Measurements from ENCODE around the gene LVRN. TPM values are rescaled to one million over a fixed set of nuclear protein-coding genes. Genes with fewer than 3 reads are reported as not detected.

LVRN gene
- total and polyA plus RNA-seq, 2 of the 4 experiments (the other 2 are of a cell fraction), result 0.10 to 0.18 TPM

DNA sequence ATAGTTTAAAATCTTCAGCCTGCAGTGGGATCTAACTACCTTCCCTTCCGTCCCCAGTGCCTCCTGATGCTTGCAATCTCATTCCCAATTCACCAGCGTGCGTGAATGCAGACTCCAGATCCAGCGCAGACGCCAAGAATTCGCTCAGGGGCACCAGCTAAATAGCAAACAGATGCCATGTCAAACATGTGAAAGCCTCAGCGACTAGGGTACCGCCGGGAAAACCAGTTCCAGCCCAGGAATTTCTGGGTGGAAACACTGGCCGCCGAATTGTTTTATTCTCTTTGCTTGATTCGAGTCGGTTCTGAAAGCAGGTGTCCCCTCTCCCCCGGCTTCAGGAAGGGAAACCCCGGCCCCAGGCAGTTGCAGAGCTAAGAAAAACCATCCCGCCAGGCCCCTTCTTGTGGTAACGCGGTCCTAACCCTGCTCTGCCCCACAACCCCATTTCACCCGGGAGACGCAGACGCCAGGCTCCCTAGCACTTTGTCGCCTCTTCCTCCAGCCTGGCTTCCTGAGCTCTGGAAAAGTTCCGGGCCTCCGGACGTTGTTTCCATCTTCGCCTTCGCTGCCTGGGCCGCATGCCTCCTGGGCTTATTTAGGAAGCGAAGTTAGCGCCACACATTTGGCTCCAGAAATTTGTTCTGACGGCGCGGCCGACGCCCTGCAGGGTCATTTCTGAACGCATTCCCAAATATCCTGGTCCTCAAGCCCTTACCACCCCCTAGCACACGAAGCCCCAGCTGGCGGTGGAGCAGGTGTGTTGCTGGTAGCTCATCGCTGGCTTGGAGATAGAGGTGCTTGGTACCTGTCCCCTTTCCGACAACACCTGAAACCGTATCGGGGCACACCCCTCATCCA is 665 bp upstream of the LVRN start:
- Histone ChIP-seq H2AFZ (replicated peaks; ENCODE audit: low read length, poor library complexity) (peak overlapping the region; percentile 91), H3K9me3 (ENCODE audit: control insufficient read depth, insufficient read depth, low read length) (peaks cover 9% of the 10 kb centered on the region; the same call in 1 of the 2 replicates), H3K4ac (ENCODE audit: low read depth, low read length) (no peak overlapping the region), H4K91ac (ENCODE audit: insufficient read depth, low read depth, low read length) (no peak overlapping the region), H3K9me1 (ENCODE audit: insufficient read depth, low read length) (0 out of 2 replicates have a peak, but pooled peaks cover 3% of the 10 kb centered on the region), H3K14ac (replicated peaks; ENCODE audit: low read depth, low read length) (no peak overlapping the region), H3K18ac (ENCODE audit: low read depth, low read length) (no peak overlapping the region), H4K5ac (ENCODE audit: low read depth, low read length) (no peak overlapping the region), H4K20me1 (ENCODE audit: insufficient read depth, low read length) (no peaks in the 10 kb centered on the region), H3K27ac (ENCODE audit: insufficient read depth, low read length) (no peak overlapping the region), H2BK20ac (ENCODE audit: low read depth, low read length) (no peak overlapping the region), H3K79me1 (ENCODE audit: low read depth in 1 of 2, low read length in 2 of 2) (no peaks in the 10 kb centered on the region), H4K8ac (ENCODE audit: low read depth in 2 of 2, low read length in 2 of 2) (no peak overlapping the region), H2BK5ac (ENCODE audit: low read depth, low read length, poor library complexity, severe bottlenecking) (no peak overlapping the region), H3K4me2 (ENCODE audit: low read depth, low read length) (peak overlapping the region; percentile 13; the same call in 1 of the 2 replicates), H3K23ac (ENCODE audit: low read depth, low read length) (peak overlapping the region; percentile 66; the same call in 1 of the 2 replicates), H2BK15ac (ENCODE audit: low read depth, low read length) (no peak overlapping the region; the same call in 2 of the 3 replicates), H2AK5ac (ENCODE audit: low read depth, low read length) (no peak overlapping the region), H3K4me1 (ENCODE audit: control insufficient read depth, insufficient read depth, low read length) (peaks cover 1% of the 10 kb centered on the region; the same call in 1 of the 2 replicates), H2AK9ac (replicated peaks; ENCODE audit: low read depth, low read length, poor library complexity) (peak overlapping the region; percentile 62), H3K27me3 (ENCODE audit: control insufficient read depth, insufficient read depth, low read length) (peaks cover 28% of the 10 kb centered on the region), H3K56ac (ENCODE audit: extremely low read depth, insufficient read depth, low read length) (no peak overlapping the region), H3K4me3 (ENCODE audit: insufficient read depth, low read depth, low read length) (no peak overlapping the region), H2BK120ac (ENCODE audit: low read depth, low read length) (no peak overlapping the region), H3K36me3 (ENCODE audit: control insufficient read depth, insufficient read depth, low read length) (no peaks in the 10 kb centered on the region), H3K9ac (ENCODE audit: low read depth, low read length) (no peak overlapping the region)
- dilution Hi-C loops (cut with HindIII; ENCODE audit: low sequenced_read_pairs, unreplicated experiment) (no loop called here), in situ Hi-C loops (cut with MboI; ENCODE audit: low sequenced_read_pairs) (no loop called here), intact Hi-C loops (cut with micrococcal nuclease) (no loop called here)
- ChIA-PET POLR2A (ENCODE audit: unreplicated experiment) (no interaction called here), CTCF (interaction anchor here (0.6 kb wide), 1 partner anchor 78 kb away, joined by 3 read pairs; no protein-coding TSS in a partner anchor)
- DNase-seq (no peak), ATAC-seq (ENCODE audit: low read depth) (no peak)
- WGBS, 2 experiments (ENCODE audit: extremely low coverage in 2 of 2, insufficient read length in 1 of 2), result 32% methylated on average over 7 of the region's 42 CpGs; no CpG with 5 or more reads in 1 of the 2 experiments
- BruUV-seq (replicated peaks), result no TSS peak
- no peak for TF ChIP-seq RCOR1 (IDR thresholded peaks at IDR 0.05; ENCODE audit: insufficient replicate concordance, low read length)
- TF ChIP-seq BHLHE40 (IDR thresholded peaks at IDR 0.05; ENCODE audit: low read depth, low read length), result no peak
- TF ChIP-seq POLR2A (IDR thresholded peaks at IDR 0.05; ENCODE audit: low read depth, low read length), result no peak
- no peak for TF ChIP-seq CHD1 (IDR thresholded peaks at IDR 0.05; ENCODE audit: low read depth, low read length)
- TF ChIP-seq NFE2L2 (IDR thresholded peaks at IDR 0.05; ENCODE audit: low read depth, low read length), result no peak
- TF ChIP-seq RAD21 (IDR thresholded peaks at IDR 0.05; ENCODE audit: low read length), result no peak
- TF ChIP-seq, protein P1, sequence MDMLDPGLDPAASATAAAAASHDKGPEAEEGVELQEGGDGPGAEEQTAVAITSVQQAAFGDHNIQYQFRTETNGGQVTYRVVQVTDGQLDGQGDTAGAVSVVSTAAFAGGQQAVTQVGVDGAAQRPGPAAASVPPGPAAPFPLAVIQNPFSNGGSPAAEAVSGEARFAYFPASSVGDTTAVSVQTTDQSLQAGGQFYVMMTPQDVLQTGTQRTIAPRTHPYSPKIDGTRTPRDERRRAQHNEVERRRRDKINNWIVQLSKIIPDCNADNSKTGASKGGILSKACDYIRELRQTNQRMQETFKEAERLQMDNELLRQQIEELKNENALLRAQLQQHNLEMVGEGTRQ (IDR thresholded peaks at IDR 0.05; ENCODE audit: low read depth, low read length), result no peak
- TF ChIP-seq RFX5 (IDR thresholded peaks at IDR 0.05; ENCODE audit: low read depth, low read length), result no peak
- TF ChIP-seq CEBPB (IDR thresholded peaks at IDR 0.05; ENCODE audit: low read depth, low read length), result no peak
- TF ChIP-seq FOS (IDR thresholded peaks at IDR 0.05; ENCODE audit: low read depth, low read length), result no peak
- no peak for TF ChIP-seq SMC3 (IDR thresholded peaks at IDR 0.05; ENCODE audit: low read depth, low read length)
- no peak for TF ChIP-seq MXI1 (IDR thresholded peaks at IDR 0.05; ENCODE audit: borderline replicate concordance, low read depth, low read length)
- TF ChIP-seq, protein P2, sequence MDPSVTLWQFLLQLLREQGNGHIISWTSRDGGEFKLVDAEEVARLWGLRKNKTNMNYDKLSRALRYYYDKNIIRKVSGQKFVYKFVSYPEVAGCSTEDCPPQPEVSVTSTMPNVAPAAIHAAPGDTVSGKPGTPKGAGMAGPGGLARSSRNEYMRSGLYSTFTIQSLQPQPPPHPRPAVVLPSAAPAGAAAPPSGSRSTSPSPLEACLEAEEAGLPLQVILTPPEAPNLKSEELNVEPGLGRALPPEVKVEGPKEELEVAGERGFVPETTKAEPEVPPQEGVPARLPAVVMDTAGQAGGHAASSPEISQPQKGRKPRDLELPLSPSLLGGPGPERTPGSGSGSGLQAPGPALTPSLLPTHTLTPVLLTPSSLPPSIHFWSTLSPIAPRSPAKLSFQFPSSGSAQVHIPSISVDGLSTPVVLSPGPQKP (IDR thresholded peaks at IDR 0.05; ENCODE audit: borderline replicate concordance, low read depth, low read length), result no peak
- TF ChIP-seq, protein P3, sequence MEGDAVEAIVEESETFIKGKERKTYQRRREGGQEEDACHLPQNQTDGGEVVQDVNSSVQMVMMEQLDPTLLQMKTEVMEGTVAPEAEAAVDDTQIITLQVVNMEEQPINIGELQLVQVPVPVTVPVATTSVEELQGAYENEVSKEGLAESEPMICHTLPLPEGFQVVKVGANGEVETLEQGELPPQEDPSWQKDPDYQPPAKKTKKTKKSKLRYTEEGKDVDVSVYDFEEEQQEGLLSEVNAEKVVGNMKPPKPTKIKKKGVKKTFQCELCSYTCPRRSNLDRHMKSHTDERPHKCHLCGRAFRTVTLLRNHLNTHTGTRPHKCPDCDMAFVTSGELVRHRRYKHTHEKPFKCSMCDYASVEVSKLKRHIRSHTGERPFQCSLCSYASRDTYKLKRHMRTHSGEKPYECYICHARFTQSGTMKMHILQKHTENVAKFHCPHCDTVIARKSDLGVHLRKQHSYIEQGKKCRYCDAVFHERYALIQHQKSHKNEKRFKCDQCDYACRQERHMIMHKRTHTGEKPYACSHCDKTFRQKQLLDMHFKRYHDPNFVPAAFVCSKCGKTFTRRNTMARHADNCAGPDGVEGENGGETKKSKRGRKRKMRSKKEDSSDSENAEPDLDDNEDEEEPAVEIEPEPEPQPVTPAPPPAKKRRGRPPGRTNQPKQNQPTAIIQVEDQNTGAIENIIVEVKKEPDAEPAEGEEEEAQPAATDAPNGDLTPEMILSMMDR (conservative IDR thresholded peaks at IDR 0.05; ENCODE audit: low read depth, low read length), result no peak
- no peak for TF ChIP-seq MAFK (IDR thresholded peaks at IDR 0.05; ENCODE audit: low read depth, low read length)
